ENCODE measurements around the gene CRMP1.

Gene CRMP1

GRCh38 chr4:5893004-5893580 lies at the start of gene CRMP1:
CRMP1 (minus strand) TSS chr4:5893086; CDS start chr4:5892969, 117 bp downstream.
- DNase-seq = no peak

- DNase-seq = no peak
Observed at GRCh38 chr4:5941601-5942000, 48.7 kb upstream of the CRMP1 start.

GRCh38 chr4:5940470-5941203 lies 47.8 kb upstream of the CRMP1 start:
- DNase-seq = no peak

DNA sequence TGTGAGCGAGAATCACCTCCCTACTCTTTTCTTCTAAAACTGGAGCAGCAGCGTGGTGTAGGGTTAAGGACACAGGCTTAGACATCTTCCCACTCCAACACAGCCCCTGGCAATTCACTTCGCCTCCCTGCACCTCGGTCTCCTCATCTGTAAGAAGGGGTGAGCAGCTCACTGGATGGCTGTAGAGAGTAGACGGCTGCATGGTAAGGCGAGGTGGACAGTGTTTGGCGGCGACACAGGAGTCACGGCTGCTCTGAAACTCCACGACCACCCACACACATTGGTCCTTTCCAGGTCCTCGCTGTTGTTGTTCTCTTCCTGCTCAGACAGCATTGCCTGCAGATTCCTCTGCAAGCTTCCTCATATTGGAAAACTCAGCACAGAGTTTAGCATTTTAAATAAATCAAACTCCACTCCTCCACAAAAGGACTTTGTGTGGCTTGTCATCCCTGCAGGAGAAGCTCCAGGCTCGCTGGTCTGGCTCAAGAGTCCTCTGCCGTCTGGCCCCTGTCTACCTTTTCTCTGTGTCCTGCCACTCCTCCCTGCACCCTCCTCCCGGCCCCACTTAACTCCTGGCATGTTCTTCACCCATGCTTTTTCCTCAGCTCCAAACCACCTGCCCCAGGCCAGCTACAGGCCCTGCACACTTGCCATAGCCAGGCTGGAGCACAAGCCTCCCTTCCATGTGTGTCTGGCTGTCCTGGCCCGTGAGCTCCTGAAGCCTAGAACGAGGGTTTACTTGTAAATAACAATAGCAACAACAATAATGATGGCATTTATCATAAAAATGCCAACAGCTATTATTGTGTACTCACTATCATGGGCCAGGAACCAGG lies 41.3 kb upstream of the CRMP1 start:
- no peak for DNase-seq

DNA sequence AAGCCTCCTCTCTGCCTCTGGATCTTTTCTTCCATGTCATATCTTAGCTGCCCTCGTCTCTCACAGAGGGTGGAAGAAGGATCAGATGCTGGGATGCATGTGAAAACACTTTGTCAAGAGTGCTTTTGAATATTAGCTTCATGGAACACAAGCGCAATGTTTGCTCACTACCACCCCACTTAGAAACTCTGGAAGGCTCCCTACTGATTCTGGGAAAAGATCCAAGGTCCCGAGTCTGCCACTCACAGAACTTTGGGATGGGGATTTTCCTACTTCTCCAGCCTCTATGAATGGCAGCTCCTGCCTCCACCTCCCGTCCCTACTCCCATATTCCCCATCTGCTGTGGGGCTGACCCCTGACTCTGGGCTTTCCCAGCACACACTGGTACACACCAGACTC lies 40.2 kb upstream of the CRMP1 start:
- DNase-seq = no peak

GRCh38 chr4:5932035-5932568 lies 39.2 kb upstream of the CRMP1 start:
- DNase-seq = no peak

DNA sequence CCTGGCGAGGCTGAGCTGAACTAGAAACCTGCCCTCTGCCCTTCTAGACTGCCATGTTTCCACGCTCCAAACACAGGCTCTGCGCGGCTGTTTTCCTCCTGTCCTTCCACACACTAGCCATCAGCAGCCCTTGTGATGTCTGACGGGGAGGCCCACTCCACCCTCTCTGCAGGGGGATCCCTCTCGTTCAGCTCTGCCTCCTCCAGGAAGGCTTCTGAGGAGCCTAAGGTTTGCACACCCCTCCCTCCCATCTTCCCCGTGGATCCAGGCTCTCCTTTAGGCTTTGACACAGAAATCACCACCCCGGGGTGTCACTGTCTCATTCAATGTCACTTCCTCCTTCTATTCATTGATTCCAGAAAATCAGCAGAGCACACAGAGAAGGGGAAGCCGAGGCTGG lies 38.6 kb upstream of the CRMP1 start:
- no peak for DNase-seq

GRCh38 chr4:5930876-5931275 lies 38.0 kb upstream of the CRMP1 start:
- DNase-seq = no peak

DNA sequence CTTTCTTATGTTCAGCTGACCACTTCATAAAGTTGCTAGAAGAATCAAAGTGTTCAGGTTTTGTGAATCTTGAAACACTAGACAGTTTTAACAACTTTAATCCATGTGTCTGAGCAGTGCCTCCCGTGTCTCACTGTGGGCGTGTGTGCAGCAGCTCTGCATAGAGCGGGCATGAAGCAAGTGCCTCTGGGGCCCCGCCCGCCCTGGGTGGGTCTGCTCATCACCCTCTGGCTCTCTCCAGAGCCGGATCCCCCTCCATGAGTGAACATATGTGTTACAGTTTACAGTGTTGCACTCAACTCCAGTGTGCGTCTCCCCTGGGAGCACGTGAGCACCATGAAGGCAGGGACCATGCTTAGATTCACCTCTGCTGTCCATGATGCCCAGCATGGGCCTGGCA lies 37.6 kb upstream of the CRMP1 start:
- no peak for DNase-seq

DNA sequence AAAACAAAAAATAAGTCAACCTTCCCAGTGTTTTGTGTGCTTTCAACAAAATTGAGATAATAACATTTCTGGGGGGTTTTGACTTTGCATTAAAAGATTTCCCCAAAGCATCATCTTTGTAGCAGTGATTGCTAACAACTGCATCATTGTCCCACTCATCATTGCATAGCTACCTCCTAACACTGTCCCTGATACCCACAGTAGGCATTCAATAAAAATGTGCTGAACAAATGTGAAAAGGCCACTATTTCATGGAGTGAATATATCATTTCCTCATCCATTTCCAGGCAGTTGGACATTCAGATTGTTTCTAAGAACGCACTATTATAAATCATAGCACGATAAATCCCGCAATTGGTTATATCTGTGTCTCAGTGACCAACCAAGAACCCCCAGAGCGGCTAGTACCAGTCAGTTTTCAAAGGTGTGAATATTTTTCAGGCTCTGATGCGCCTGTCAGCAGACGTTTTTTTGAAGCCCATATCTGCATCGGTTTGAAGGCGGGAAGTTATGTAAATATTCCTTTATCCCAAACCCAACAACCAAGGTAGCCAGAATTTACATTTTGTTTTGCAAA lies 36.0 kb upstream of the CRMP1 start:
- DNase-seq = no peak

DNA sequence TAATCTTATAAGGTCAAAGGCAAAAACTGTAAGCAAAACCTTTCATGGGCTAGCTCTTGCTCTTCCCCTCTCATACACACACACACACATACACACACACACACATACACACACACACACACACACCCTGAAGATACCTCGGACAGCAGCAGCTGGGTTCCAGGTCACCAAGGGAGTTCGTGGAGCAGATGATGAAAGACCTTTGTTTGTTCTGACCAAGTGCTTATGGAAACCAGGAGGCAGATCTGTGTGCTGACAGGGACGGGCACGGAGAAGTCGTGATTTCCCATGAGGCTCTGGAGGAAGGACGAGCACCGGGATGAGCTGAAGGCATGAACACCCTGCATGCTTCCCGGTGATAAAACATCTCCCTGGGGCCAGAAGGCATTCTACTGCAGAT lies 35.4 kb upstream of the CRMP1 start:
- DNase-seq = no peak

DNA sequence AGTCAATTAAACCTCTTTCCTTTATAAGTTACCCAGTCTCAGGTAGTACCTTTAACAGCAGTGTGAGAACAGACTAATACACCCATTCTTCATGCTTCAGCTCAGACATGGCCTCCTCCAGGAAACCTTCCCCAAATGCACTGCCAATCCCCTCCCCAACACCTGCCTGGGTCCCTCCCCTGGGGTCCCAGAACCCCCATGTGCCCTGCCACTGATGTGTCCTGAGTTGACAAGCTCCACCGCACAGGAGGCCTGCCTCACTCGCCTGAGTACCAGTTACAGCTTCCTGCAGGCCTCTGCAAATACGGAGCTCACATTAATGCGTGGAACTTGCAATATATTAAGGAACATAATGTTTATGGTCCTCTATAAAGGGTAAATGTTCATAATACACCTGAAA lies 34.9 kb upstream of the CRMP1 start:
- DNase-seq = no peak

DNA sequence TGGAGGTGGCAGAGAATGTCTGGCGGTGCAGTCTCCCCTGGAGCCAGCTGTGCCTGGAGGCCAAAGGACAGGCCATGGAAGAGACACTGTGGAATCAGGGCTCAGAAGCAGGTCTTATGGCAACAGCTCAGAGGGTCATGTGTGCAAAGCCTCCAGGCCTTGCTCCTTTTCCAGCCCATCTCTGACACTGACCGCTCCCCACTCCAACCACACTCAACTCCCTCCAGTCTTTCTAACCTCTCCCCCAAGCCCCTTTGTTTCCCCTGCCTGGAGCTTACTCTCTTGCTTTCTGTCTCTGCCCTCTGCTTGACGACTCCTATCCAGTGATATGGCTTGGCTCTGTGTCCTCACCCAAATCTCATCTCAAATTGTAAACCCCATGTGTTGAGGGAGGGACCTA lies 34.2 kb upstream of the CRMP1 start:
- no peak for DNase-seq

GRCh38 chr4:5926598-5926997 lies 33.7 kb upstream of the CRMP1 start:
- no peak for DNase-seq

DNA sequence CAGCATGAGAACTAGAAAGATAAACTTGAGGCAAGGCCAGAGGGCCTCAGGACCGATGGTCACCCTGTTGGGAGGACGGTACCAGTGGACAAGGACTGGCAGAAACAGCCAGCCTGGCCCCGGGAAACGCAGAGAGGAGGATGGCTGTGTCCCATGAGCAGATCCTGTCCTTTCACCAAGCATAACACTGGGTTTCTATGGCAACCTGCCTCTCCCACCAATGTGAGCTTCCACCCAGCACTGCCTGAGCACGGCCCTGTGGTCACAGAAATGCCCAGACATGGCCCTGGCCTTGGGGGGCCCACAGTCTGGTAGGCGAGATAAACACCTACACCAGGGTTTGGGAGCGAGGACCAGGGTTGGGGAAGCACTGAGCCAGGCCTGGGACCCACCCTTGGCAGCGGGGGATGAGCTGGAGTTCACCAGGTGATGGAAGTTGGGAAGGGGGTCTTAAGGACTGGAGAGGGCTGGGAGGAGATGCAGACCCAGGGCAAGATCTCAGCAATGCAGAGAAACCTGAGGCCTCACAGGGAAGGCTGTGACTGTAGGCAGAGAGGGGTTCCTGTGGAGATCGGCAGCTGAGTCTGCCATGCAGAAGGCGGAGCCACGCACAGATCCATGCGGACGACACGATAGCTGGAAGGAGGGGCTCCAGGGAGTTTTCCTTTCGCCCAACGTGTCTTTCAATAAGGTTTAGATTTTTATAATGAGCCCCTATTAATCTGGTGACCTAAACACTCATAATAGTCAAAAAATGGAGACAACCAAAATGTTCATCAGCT lies 32.7 kb upstream of the CRMP1 start:
- DNase-seq = no peak

DNA sequence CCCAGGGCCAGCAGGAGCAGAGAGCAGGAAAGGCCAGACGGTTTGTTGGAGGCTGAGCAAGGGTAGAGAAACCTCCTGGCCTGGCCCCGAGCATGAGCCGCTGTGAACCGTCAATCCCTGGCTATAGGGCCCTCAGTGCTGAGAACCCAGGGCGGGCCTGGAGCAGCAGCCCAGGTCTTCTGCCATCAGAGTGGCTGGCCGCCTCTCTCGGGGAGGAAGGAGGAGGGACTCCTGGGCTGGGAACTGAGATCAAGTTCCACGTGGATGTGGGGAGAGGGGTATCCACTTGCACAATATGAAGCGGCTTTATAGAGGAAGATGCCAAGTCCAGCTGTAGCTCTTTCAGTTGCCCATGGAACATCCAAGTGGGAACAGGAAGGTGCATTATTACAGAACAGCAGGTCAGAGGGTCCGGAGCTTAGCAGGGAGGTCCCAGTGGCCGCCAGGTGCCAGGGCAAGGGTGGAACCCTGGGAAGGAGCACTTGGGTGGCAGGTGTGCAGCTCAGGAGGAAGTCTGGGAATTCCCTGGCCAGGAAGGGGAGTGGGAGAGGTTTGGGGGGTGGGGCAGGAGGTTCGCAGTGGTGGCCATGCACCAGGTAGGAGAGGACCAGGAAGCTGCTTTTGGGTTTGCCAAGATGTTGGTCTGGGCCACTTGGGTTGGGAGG lies 31.7 kb upstream of the CRMP1 start:
- DNase-seq = no peak

DNA sequence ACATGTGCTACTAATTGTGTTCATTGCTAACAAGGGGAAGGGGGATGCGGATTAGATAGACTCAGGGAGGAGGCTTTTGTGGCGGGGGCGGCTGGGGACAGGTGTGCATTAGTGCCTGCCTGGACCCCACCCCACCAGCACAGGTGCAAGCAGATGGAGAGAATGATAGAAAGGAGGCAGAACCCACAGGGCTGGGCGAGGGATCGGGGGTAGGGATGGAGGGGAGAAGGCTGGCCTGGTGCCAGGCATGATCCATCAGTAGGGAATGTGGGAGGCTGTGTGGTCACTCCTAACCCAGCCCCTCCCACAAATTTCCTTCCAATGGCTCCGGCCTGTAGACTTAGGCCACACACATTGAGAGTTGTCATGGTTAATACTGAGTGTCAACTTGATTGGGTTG lies 30.5 kb upstream of the CRMP1 start:
- no peak for DNase-seq

DNA sequence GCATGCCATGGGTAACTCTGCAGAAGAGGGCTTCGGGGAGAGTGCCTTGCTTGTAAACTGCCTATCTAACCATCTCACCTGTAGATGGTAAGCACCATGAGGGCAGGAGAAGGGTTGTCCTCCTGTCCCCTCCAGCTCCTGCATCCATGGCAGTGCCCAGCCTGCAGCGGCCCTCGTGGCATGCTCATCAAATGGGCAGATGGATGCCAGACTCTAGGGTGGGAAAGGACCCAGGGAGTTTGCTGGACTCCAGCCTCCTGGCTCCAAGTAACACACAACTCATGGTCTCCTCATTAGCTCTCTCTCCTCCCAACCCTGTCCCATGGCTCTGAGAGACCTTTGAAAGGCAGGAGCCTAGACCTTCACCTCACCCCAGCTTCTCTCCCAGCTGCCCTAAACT lies 29.7 kb upstream of the CRMP1 start:
- no peak for DNase-seq

DNA sequence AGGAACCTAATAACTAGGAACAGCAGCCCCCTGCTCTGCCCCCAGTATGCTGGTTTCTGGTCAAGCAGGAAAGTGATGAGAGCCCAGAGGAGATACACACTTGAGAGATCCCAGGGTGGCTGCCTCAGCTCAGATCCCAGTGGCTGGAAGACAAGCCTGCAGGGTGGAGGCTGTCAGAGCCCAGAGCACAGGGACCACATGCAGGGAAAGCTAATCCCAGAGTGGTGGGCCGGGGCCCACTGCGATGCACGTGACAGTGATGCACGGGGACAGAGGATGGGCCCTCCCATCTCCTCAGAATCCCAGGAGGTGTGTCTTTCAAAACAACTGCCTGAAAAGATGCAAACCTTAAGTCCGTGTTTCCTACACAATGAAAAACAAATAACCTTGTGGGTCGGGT lies 29.1 kb upstream of the CRMP1 start:
- DNase-seq = no peak

DNA sequence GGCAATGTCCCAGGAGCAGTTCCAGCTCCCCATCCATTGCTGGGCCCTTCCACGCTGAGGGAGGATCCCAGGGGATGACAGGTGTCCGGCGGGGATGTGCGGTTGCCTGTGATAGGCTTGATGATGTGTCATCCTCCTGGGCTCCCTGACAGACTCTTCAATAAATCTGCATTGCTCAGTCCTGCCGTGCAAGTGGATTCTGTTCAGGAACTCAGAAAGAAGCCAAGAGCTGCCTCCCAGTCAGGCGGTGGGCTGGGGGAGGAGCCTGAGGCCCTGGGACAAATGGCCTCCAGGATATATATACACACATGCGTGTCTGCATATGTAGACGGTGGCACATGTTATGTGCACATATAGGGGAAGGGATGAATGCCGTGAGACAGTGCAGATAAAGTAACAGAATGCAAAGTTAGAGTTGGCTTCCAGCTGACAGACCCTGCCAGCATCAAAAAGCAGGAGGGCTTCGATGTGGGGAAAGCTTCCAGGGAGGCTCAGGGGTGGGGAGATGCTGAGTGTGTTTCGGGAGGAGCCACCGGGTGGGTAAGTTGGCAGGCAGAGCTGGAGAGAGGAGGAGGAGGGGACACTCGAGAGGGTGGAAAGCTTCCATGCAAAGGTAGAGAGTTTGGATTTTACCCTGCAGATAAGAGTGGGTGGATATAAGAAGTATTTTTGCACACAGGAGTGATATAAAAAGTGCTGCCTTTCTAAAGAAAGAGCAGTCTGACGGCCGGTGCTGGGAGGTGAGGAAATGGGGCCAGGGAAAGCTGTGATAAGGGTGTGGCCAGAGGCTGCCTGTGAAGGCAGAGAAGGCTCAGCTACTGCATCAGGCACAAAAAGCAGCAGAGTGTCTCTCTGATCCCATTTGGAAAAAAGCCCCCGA lies 28.5 kb upstream of the CRMP1 start:
- no peak for DNase-seq

- DNase-seq = no peak
Observed at GRCh38 chr4:5919571-5919970, 26.7 kb upstream of the CRMP1 start.

Data from CD4-positive, alpha-beta T cell treated with Interleukin-10 for 1 hour (primary cell).